ENCODE measurements around the gene DNAH11. TPM values are rescaled to one million over a fixed set of nuclear protein-coding genes. Genes with fewer than 3 reads are reported as not detected.

The DNAH11 gene
- total RNA-seq, 1 experiment from 2014 or later, result 0.54 TPM

- DNase-seq (ENCODE audit: low spot score), result no peak
- Histone ChIP-seq H3K4me3 (ENCODE audit: low read depth, low read length, poor library complexity, severe bottlenecking) (no peak overlapping the region), H3K36me3 (ENCODE audit: insufficient read depth, low read length, poor library complexity, severe bottlenecking) (no peaks in the 10 kb centered on the region), H3K27me3 (replicated peaks; ENCODE audit: insufficient read depth, low read depth, low read length, poor library complexity) (peaks cover 80% of the 10 kb centered on the region), H3K9me3 (ENCODE audit: low read depth, low read length, poor library complexity, severe bottlenecking) (no peaks in the 10 kb centered on the region), H3K4me1 (ENCODE audit: insufficient read depth, low read length, poor library complexity, severe bottlenecking) (no peaks in the 10 kb centered on the region), H3K27ac (ENCODE audit: low read depth, low read length, poor library complexity, severe bottlenecking) (no peak overlapping the region)
- ChIA-PET POLR2A (ENCODE audit: low non-redundant PET) (no interaction called here), CTCF (no interaction called here)
- TF ChIP-seq CTCF (conservative IDR thresholded peaks at IDR 0.05; ENCODE audit: low read depth, low read length) (no peak), EZH2 (IDR thresholded peaks at IDR 0.05; ENCODE audit: borderline replicate concordance, low read depth, low read length, poor library complexity, severe bottlenecking) (no peak)
- intact Hi-C loops (cut with micrococcal nuclease; ENCODE audit: unreplicated experiment), result no loop called here
- no TSS peak for BruUV-seq (replicated peaks)
These were observed 60.6 kb downstream of the DNAH11 start for GRCh38 chr7:21603462-21603861.

- Histone ChIP-seq H3K27ac (ENCODE audit: low read depth, low read length, poor library complexity, severe bottlenecking) (no peak overlapping the region), H3K4me1 (ENCODE audit: insufficient read depth, low read length, poor library complexity, severe bottlenecking) (no peaks in the 10 kb centered on the region), H3K36me3 (ENCODE audit: insufficient read depth, low read length, poor library complexity, severe bottlenecking) (no peaks in the 10 kb centered on the region), H3K27me3 (replicated peaks; ENCODE audit: insufficient read depth, low read depth, low read length, poor library complexity) (peaks cover 86% of the 10 kb centered on the region), H3K9me3 (ENCODE audit: low read depth, low read length, poor library complexity, severe bottlenecking) (no peaks in the 10 kb centered on the region), H3K4me3 (ENCODE audit: low read depth, low read length, poor library complexity, severe bottlenecking) (no peak overlapping the region)
- no peak for TF ChIP-seq CTCF (conservative IDR thresholded peaks at IDR 0.05; ENCODE audit: low read depth, low read length)
- no peak for TF ChIP-seq EZH2 (IDR thresholded peaks at IDR 0.05; ENCODE audit: borderline replicate concordance, low read depth, low read length, poor library complexity, severe bottlenecking)
- CTCF ChIA-PET, result no interaction called here
- no peak for DNase-seq (ENCODE audit: low spot score)
- BruUV-seq (replicated peaks), result no TSS peak
- POLR2A ChIA-PET (ENCODE audit: low non-redundant PET), result no interaction called here
- intact Hi-C loops (cut with micrococcal nuclease; ENCODE audit: unreplicated experiment), result no loop called here
These were observed 61.3 kb downstream of the DNAH11 start for GRCh38 chr7:21603972-21604749.

- H3K4me1 ChIP-seq (ENCODE audit: insufficient read depth, low read length, poor library complexity, severe bottlenecking), result no peaks in the 10 kb centered on the region
- no peaks in the 10 kb centered on the region for H3K9me3 ChIP-seq (ENCODE audit: low read depth, low read length, poor library complexity, severe bottlenecking)
- intact Hi-C loops (cut with micrococcal nuclease; ENCODE audit: unreplicated experiment), result no loop called here
- BruUV-seq (replicated peaks), result no TSS peak
- DNase-seq (ENCODE audit: low spot score), result no peak
- peaks cover 79% of the 10 kb centered on the region for H3K27me3 ChIP-seq (replicated peaks; ENCODE audit: insufficient read depth, low read depth, low read length, poor library complexity)
- no peak overlapping the region for H3K27ac ChIP-seq (ENCODE audit: low read depth, low read length, poor library complexity, severe bottlenecking)
- TF ChIP-seq EZH2 (IDR thresholded peaks at IDR 0.05; ENCODE audit: borderline replicate concordance, low read depth, low read length, poor library complexity, severe bottlenecking) (no peak), CTCF (conservative IDR thresholded peaks at IDR 0.05; ENCODE audit: low read depth, low read length) (no peak)
- ChIA-PET POLR2A (ENCODE audit: low non-redundant PET) (no interaction called here), CTCF (no interaction called here)
- H3K36me3 ChIP-seq (ENCODE audit: insufficient read depth, low read length, poor library complexity, severe bottlenecking), result no peaks in the 10 kb centered on the region
- H3K4me3 ChIP-seq (ENCODE audit: low read depth, low read length, poor library complexity, severe bottlenecking), result no peak overlapping the region
These were observed 62.3 kb downstream of the DNAH11 start for GRCh38 chr7:21605008-21605585.
